Measurements from ENCODE around the gene STAP2. TPM values are rescaled to one million over a fixed set of nuclear protein-coding genes. Genes with fewer than 3 reads are reported as not detected.

STAP2 gene
- total and polyA plus RNA-seq, 9 of the 15 experiments (the other 6 are each of a cell fraction or from before 2014, with no cell fraction given), result 1.2 to 9.8 (median 4.5) TPM

- TF ChIP-seq PCBP1 (IDR thresholded peaks at IDR 0.05; ENCODE audit: low read depth, low read length, poor library complexity, severe bottlenecking), result peak; percentile 45
- TF ChIP-seq NONO (IDR thresholded peaks at IDR 0.05; ENCODE audit: low read depth in 2 of 2, low read length in 1 of 2), result no peak
These were observed 31.2 kb upstream of the STAP2 start (continued) for GRCh38 chr19:4369888-4370260.

GRCh38 chr19:4369109-4369887 lies 30.7 kb upstream of the STAP2 start:
- intact Hi-C loops (cut with micrococcal nuclease) (no loop called here), in situ Hi-C loops (cut with MboI) (no loop called here)
- Histone ChIP-seq H3K79me2 (ENCODE audit: control insufficient read depth, insufficient read depth, low read length) (peaks cover 74% of the 10 kb centered on the region), H3K9ac (ENCODE audit: insufficient read depth in 1 of 2, low read depth in 2 of 2, low read length in 2 of 2) (peak overlapping the region; percentile 47 to 89), H2AFZ (ENCODE audit: low read depth, low read length) (no peak overlapping the region), H3K9me1 (ENCODE audit: control insufficient read depth, insufficient read depth, low read length) (no peaks in the 10 kb centered on the region), H3K4me2 (ENCODE audit: insufficient read depth, low read length) (peak overlapping the region; percentile 49), H3K36me3 (ENCODE audit: control insufficient read depth, insufficient read depth, low read length) (peaks cover 76% of the 10 kb centered on the region; the same call in 2 of the 3 replicates), H3K27me3 (ENCODE audit: control insufficient read depth in 2 of 2, insufficient read depth in 2 of 2, low read length in 2 of 2) (no peaks in the 10 kb centered on the region), H3K4me1 (replicated peaks in 1 of 2; ENCODE audit: control insufficient read depth in 2 of 2, insufficient read depth in 2 of 2, low read length in 2 of 2) (peaks cover 48 to 86% of the 10 kb centered on the region in 2 experiments), H3K27ac (ENCODE audit: extremely low read depth, low read depth, low read length) (peak overlapping the region; percentile 67), H3K4me3 (no peak overlapping the region), H3K9me3 (replicated peaks; ENCODE audit: control insufficient read depth, insufficient read depth, low read depth, low read length) (no peaks in the 10 kb centered on the region), H4K20me1 (replicated peaks; ENCODE audit: control insufficient read depth, insufficient read depth, low read length) (no peaks in the 10 kb centered on the region; the same call in 1 of the 2 replicates)
- FAIRE-seq, result peak; percentile 46
- ATAC-seq, result peak; percentile 61
- 42% methylated on average over 22 of the region's 25 CpGs for WGBS (ENCODE audit: insufficient coverage, low coverage, missing lambda C conversion rate)
- DNase-seq (ENCODE audit: extremely low read depth in 1 of 4, low spot score in 3 of 4), result peak in 2 of 4 experiments; percentile 41 to 63
- no TSS peak for BruUV-seq (replicated peaks)
- CTCF ChIA-PET (ENCODE audit: low intra/inter-chr PET ratio), result no interaction called here
- POLR2A ChIA-PET, result interaction anchor here (0.7 kb wide), 1 partner anchor 21 kb away, joined by 3 read pairs; no protein-coding TSS in a partner anchor
- no peak for TF ChIP-seq SMAD3 (CRISPR knock-in tag; conservative IDR thresholded peaks at IDR 0.05)
- no peak for TF ChIP-seq ATF7 (IDR thresholded peaks at IDR 0.05)
- TF ChIP-seq TARDBP (IDR thresholded peaks at IDR 0.05), result no peak
- TF ChIP-seq NCOA1 (IDR thresholded peaks at IDR 0.05; ENCODE audit: low read depth), result no peak
- no peak for TF ChIP-seq SREBF2 (CRISPR knock-in tag; IDR thresholded peaks at IDR 0.05)
- no peak for TF ChIP-seq ZNF696 (CRISPR knock-in tag; conservative IDR thresholded peaks at IDR 0.05)
- TF ChIP-seq ZNF592 (IDR thresholded peaks at IDR 0.05), result no peak
- no peak for TF ChIP-seq ZFP30 (CRISPR knock-in tag; IDR thresholded peaks at IDR 0.05; ENCODE audit: borderline replicate concordance)
- no peak for TF ChIP-seq MED1 (CRISPR knock-in tag; IDR thresholded peaks at IDR 0.05; ENCODE audit: borderline replicate concordance)
- no peak for TF ChIP-seq RFX7 (CRISPR knock-in tag; IDR thresholded peaks at IDR 0.05)
- TF ChIP-seq SMAD4 (CRISPR knock-in tag; conservative IDR thresholded peaks at IDR 0.05), result no peak
- TF ChIP-seq GTF2E2 (tag; IDR thresholded peaks at IDR 0.05), result no peak
- no peak for TF ChIP-seq TCF3 (CRISPR knock-in tag; IDR thresholded peaks at IDR 0.05)
- TF ChIP-seq ZNF584 (CRISPR knock-in tag; IDR thresholded peaks at IDR 0.05; ENCODE audit: low read depth), result no peak
